HG02642 (cell line): ENCODE data around the gene SELL.
"Not testable (repeated sequence)": the region's sequence is repeated elsewhere in the genome, so short reads cannot be mapped to it uniquely, and the experiment has no call there.

Experiments
- ATAC-seq: cut with Tn5 transposase; IDR thresholded peaks from one replicate; pipeline ENCODE4 v1.9.1; 2021; ENCODE audit warnings: mild to moderate bottlenecking; ENCODE audit not compliant: unreplicated experiment, poor library complexity

SELL gene

GRCh38 chr1:169670836-169671235 is 40.6 kb downstream of the SELL start:
- no peak for ATAC-seq

GRCh38 chr1:169670244-169670643 is 41.2 kb downstream of the SELL start:
- not testable (repeated sequence) for ATAC-seq

- ATAC-seq: not testable (repeated sequence)
Measured at GRCh38 chr1:169667699-169668596, 43.5 kb downstream of the SELL start.

- peak; percentile 69 for ATAC-seq
Measured at GRCh38 chr1:169667227-169667639, 44.2 kb downstream of the SELL start.

- ATAC-seq: not testable (repeated sequence)
Measured at GRCh38 chr1:169662680-169663079, 48.7 kb downstream of the SELL start.

GRCh38 chr1:169661066-169661465 is 50.4 kb downstream of the SELL start:
- ATAC-seq: not testable (repeated sequence)

- not testable (repeated sequence) for ATAC-seq
Measured at GRCh38 chr1:169658777-169659176, 52.6 kb downstream of the SELL start.

- no peak for ATAC-seq
Measured at GRCh38 chr1:169653873-169654272, 57.5 kb downstream of the SELL start.

- ATAC-seq: no peak
Measured at GRCh38 chr1:169651035-169651434, 60.4 kb downstream of the SELL start.

GRCh38 chr1:169650551-169650950 is 60.9 kb downstream of the SELL start:
- no peak for ATAC-seq

- no peak for ATAC-seq
Measured at GRCh38 chr1:169648709-169649108, 62.7 kb downstream of the SELL start.

- ATAC-seq: no peak
Measured at GRCh38 chr1:169648187-169648586, 63.2 kb downstream of the SELL start.

GRCh38 chr1:169647512-169647911 is 63.9 kb downstream of the SELL start:
- ATAC-seq: no peak

- ATAC-seq: no peak
Measured at GRCh38 chr1:169644297-169644696, 67.1 kb downstream of the SELL start.
